ENCODE results near the gene PTPN1. TPM values are rescaled to one million over a fixed set of nuclear protein-coding genes. Genes with fewer than 3 reads are reported as not detected.

PTPN1 gene
- total RNA-seq, 1 donor from 2014 or later = 30.3 TPM

DNA sequence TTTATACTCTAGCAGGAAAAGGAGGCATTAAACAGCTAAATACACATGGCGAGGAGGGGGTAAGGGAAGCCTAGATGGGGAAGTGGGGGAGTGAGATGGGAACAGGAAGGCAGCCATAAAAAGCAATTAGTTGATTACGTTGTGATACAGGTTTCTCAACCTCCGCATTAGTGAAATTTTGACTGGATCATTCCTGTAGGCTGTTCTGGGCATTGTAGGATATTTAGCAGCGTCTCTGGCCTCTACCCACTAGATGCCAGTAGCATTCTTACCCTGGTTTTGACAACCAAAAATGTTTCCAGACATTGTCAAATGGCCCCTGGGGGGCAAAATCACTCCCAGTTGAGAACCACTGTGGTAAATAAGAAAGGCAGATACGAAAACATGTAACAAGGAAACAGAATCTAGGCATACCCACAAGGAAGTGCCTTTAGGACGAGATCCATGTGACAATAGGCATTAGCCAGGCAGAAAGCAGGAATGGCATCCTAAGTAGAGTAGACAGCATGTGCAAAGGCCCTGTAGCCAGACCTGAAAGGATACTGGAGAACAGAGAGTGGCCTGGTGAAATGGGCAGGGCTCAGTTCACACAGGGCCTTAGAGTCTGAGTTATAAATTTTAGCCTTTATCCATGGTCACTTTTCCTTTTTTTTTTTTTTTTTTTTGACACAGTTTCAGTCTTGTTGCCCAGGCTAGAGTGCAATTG lies 25.8 kb upstream of the PTPN1 start:
- TF ChIP-seq, protein P1, sequence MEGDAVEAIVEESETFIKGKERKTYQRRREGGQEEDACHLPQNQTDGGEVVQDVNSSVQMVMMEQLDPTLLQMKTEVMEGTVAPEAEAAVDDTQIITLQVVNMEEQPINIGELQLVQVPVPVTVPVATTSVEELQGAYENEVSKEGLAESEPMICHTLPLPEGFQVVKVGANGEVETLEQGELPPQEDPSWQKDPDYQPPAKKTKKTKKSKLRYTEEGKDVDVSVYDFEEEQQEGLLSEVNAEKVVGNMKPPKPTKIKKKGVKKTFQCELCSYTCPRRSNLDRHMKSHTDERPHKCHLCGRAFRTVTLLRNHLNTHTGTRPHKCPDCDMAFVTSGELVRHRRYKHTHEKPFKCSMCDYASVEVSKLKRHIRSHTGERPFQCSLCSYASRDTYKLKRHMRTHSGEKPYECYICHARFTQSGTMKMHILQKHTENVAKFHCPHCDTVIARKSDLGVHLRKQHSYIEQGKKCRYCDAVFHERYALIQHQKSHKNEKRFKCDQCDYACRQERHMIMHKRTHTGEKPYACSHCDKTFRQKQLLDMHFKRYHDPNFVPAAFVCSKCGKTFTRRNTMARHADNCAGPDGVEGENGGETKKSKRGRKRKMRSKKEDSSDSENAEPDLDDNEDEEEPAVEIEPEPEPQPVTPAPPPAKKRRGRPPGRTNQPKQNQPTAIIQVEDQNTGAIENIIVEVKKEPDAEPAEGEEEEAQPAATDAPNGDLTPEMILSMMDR (IDR thresholded peaks at IDR 0.05) = peak; percentile 16
- no peaks in the 10 kb centered on the region for H3K9me3 Mint-ChIP-seq (ENCODE audit: low read depth)
- no peak overlapping the region for H3K4me3 Mint-ChIP-seq (ENCODE audit: unreplicated experiment)
- H3K4me1 Mint-ChIP-seq (ENCODE audit: low read depth) = peaks cover 7% of the 10 kb centered on the region
- no peak for DNase-seq (ENCODE audit: low spot score)
- no peaks in the 10 kb centered on the region for H3K27me3 Mint-ChIP-seq (ENCODE audit: low read depth)
- peak overlapping the region; percentile 78 for H3K27ac Mint-ChIP-seq (ENCODE audit: unreplicated experiment)
- peaks cover 1% of the 10 kb centered on the region for H3K36me3 Mint-ChIP-seq (ENCODE audit: low read depth)

- Mint-ChIP-seq H3K4me1 (ENCODE audit: low read depth) (peaks cover 13% of the 10 kb centered on the region), H3K27ac (ENCODE audit: unreplicated experiment) (no peak overlapping the region), H3K4me3 (ENCODE audit: unreplicated experiment) (no peak overlapping the region), H3K27me3 (ENCODE audit: low read depth) (no peaks in the 10 kb centered on the region), H3K9me3 (ENCODE audit: low read depth) (no peaks in the 10 kb centered on the region), H3K36me3 (ENCODE audit: low read depth) (peaks cover 1% of the 10 kb centered on the region)
- no peak for DNase-seq (ENCODE audit: low spot score)
- TF ChIP-seq, protein P1 (IDR thresholded peaks at IDR 0.05) = no peak
Observed at GRCh38 chr20:50487397-50487796, 22.8 kb upstream of the PTPN1 start.

DNA sequence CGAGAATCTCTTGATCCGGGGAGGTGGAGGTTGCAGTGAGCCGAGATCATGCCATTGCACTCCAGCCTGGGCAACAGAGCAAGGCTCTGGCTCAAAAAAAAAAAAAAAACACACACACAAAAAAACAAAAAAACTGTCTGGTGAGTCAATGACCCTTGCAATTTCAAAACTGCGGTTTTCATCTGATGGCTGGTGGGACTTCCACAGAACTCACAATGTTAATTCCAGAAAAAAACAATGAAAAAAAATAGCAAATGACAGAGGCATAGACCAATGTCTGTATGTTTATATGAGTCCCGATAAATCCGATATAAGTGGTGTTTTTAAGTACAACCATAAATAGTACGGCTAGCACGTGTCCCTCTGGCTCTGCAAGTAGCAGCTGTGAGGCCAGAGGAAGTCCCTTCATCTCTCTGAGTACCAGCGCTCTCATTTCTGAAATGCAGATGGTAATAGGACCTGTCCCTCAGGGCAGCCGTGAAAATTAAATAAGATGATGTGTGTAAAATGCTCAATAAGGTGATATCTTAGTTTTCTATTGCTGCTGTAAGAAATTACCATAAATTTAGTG lies 21.9 kb upstream of the PTPN1 start:
- H3K9me3 Mint-ChIP-seq (ENCODE audit: low read depth) = no peaks in the 10 kb centered on the region
- no peaks in the 10 kb centered on the region for H3K27me3 Mint-ChIP-seq (ENCODE audit: low read depth)
- H3K27ac Mint-ChIP-seq (ENCODE audit: unreplicated experiment) = no peak overlapping the region
- H3K4me1 Mint-ChIP-seq (ENCODE audit: low read depth) = peaks cover 13% of the 10 kb centered on the region
- peaks cover 1% of the 10 kb centered on the region for H3K36me3 Mint-ChIP-seq (ENCODE audit: low read depth)
- DNase-seq (ENCODE audit: low spot score) = no peak
- TF ChIP-seq, protein P1 (IDR thresholded peaks at IDR 0.05) = no peak
- H3K4me3 Mint-ChIP-seq (ENCODE audit: unreplicated experiment) = no peak overlapping the region

DNA sequence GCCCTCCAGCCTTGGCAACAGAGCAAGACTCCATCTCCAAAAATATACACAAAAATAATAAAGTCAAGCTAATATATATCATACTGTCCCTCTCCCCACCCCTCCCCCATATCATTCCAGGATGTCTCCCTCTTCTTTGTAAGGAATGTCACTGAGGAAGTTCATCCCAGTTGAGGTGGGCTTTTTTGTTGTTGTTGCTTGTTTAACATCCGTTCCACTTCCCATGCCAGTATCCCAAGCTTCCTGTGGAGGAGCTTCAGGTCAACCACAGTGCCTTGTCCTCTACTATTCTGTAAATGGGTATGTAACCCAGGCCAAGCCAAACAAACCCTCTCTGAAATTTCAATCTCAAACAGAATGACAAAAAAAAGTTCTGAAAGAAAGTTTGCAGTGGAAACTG lies 19.0 kb upstream of the PTPN1 start:
- H3K27ac Mint-ChIP-seq (ENCODE audit: unreplicated experiment) = no peak overlapping the region
- no peaks in the 10 kb centered on the region for H3K27me3 Mint-ChIP-seq (ENCODE audit: low read depth)
- H3K4me1 Mint-ChIP-seq (ENCODE audit: low read depth) = peaks cover 5% of the 10 kb centered on the region
- TF ChIP-seq, protein P1 (IDR thresholded peaks at IDR 0.05) = no peak
- H3K9me3 Mint-ChIP-seq (ENCODE audit: low read depth) = no peaks in the 10 kb centered on the region
- H3K36me3 Mint-ChIP-seq (ENCODE audit: low read depth) = no peaks in the 10 kb centered on the region
- DNase-seq (ENCODE audit: low spot score) = no peak
- no peak overlapping the region for H3K4me3 Mint-ChIP-seq (ENCODE audit: unreplicated experiment)

DNA sequence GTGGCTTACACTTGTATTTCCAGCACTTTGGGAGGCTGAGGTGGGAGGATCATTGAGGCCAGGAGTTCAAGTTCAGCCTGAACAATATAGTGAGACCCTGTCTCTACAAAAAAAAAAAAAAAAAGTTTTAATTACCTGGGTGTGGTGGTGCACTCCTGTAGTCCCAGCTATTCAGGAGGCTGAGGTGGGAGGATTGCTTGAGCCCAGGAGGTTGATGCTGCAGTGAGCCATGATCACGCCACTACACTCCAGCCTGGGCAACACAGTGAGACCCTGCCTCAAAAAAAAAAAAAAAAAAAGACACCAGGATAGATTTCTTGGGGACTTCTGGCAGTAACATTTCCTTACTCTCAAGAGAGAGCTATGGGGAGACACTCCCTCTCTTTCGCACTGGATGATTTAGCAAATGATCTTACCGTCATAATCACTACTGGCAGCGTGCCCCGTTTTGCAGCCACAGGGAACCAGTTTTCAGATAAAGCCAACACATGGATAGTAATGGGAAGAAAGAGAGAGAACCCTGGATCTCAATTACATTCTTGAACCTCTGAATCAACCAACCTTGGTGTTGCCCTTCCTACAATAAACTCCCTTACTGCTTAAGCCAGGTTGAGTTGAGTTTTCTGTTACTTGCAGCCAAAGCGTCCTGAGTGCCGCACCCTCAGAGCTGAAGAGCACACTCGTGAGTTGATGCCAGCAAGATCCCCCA lies 18.1 kb upstream of the PTPN1 start:
- Mint-ChIP-seq H3K27me3 (ENCODE audit: low read depth) (no peaks in the 10 kb centered on the region), H3K4me3 (ENCODE audit: unreplicated experiment) (no peak overlapping the region), H3K9me3 (ENCODE audit: low read depth) (no peaks in the 10 kb centered on the region), H3K4me1 (ENCODE audit: low read depth) (peaks cover 11% of the 10 kb centered on the region), H3K27ac (ENCODE audit: unreplicated experiment) (no peak overlapping the region), H3K36me3 (ENCODE audit: low read depth) (no peaks in the 10 kb centered on the region)
- DNase-seq (ENCODE audit: low spot score) = no peak
- TF ChIP-seq, protein P1 (IDR thresholded peaks at IDR 0.05) = no peak

Data from chondrocyte (in vitro differentiated cells).